Mucosa of descending colon (tissue), 3 donors: ENCODE measurements around the gene TMX4. TPM values are rescaled to one million over a fixed set of nuclear protein-coding genes. Genes with fewer than 3 reads are reported as not detected.

Experiments used
- ATAC-seq: fragments of 200-7000 bp; cut with Tn5 transposase; one replicate; pipeline ENCODE4 v1.9.1; 2020; ENCODE audit warnings: mild to moderate bottlenecking, moderate library complexity
- DNase-seq, 3 donors: peaks; one replicate each; pipeline ENCODE4 v3.0.0-alpha.2; 2020
- H3K36me3 ChIP-seq: fragments of 200-600 bp; one replicate; pipeline ENCODE4 v1.8.0; 2021; ENCODE audit warnings: low read depth, mild to moderate bottlenecking
- H3K4me1 ChIP-seq: fragments of 200-600 bp; one replicate; pipeline ENCODE4 v1.8.0; 2021; ENCODE audit warnings: low read depth, mild to moderate bottlenecking
- H3K4me3 ChIP-seq: fragments of 200-600 bp; one replicate; pipeline ENCODE4 v1.8.0; 2021; ENCODE audit warnings: mild to moderate bottlenecking
- H3K9me3 ChIP-seq: fragments of 200-600 bp; one replicate; pipeline ENCODE4 v1.8.0; 2021; ENCODE audit warnings: mild to moderate bottlenecking
- CTCF ChIP-seq: fragments of 200-600 bp; IDR thresholded peaks from one replicate; pipeline ENCODE4 v1.8.0; 2022; ENCODE audit warnings: antibody characterized with exemption, mild to moderate bottlenecking
- intact Hi-C, 2 donors: fragments of 100-400 bp; cut with DNase I in 1 of 2; cut with micrococcal nuclease in 1 of 2; formaldehyde crosslinking; loops; one replicate each; pipeline versions ENCODE4 v1.11.0 to v1.11.1; 2022; cut with DNase I, micrococcal nuclease
- total RNA-seq, 3 donors: library from RNA; stranded (reverse); fragmentation: NEBNext Ultra II Directional in 2 of 3; extraction: Animal tissue kit (Norgen Biotek cat#: 25700) in 2 of 3; gene quantifications; one replicate each; pipeline versions ENCODE4 v1.2.1 to v1.2.4, GENCODE V29; 2021 to 2023
- donor health status: DM: no; HTN: no; CAD: no; lungs with moderate emphysema.
- donor health status: DM: no; HTN: no; CAD: no.
- donor health status: DM: no; HTN: yes; CAD: no.

TMX4 gene
- total RNA-seq, 3 donors from 2014 or later = 20.4 to 91.6 (median 26.5) TPM

GRCh38 chr20:7940341-7940740 is 79.2 kb downstream of the TMX4 start, which contains the start of gene HAO1:
Gene HAO1, minus strand, starts transcription at chr20:7940458. Its CDS starts 36 bp downstream, at chr20:7940422.
- Histone ChIP-seq H3K9me3 (no peaks in the 10 kb centered on the region), H3K4me1 (no peaks in the 10 kb centered on the region), H3K4me3 (no peak within 1 kb of the TSS), H3K36me3 (no peaks in the 10 kb centered on the region)
- DNase-seq (no peak), ATAC-seq (no peak)
- intact Hi-C loops = no loop called here
- TF ChIP-seq CTCF = no peak

GRCh38 chr20:7939663-7940062 is 79.9 kb downstream of the TMX4 start:
- Histone ChIP-seq H3K4me1 (no peaks in the 10 kb centered on the region), H3K36me3 (no peaks in the 10 kb centered on the region), H3K9me3 (no peaks in the 10 kb centered on the region), H3K4me3 (no peak overlapping the region)
- intact Hi-C loops = no loop called here
- ATAC-seq = no peak
- no peak for TF ChIP-seq CTCF
- DNase-seq = no peak

- DNase-seq (no peak), ATAC-seq (no peak)
- no peak for TF ChIP-seq CTCF
- Histone ChIP-seq H3K9me3 (no peaks in the 10 kb centered on the region), H3K4me1 (no peaks in the 10 kb centered on the region), H3K4me3 (no peak overlapping the region), H3K36me3 (no peaks in the 10 kb centered on the region)
- intact Hi-C loops = no loop called here
Measured at GRCh38 chr20:7938058-7938457, 81.5 kb downstream of the TMX4 start.

GRCh38 chr20:7937328-7937727 is 82.2 kb downstream of the TMX4 start:
- H3K9me3 ChIP-seq = no peaks in the 10 kb centered on the region
- H3K36me3 ChIP-seq = no peaks in the 10 kb centered on the region
- no peak for DNase-seq
- no peak for ATAC-seq
- no peak overlapping the region for H3K4me3 ChIP-seq
- H3K4me1 ChIP-seq = no peaks in the 10 kb centered on the region
- TF ChIP-seq CTCF = no peak
- intact Hi-C loops = no loop called here

- DNase-seq (no peak), ATAC-seq (no peak)
- TF ChIP-seq CTCF = no peak
- H3K9me3 ChIP-seq = no peaks in the 10 kb centered on the region
- no peak overlapping the region for H3K4me3 ChIP-seq
- intact Hi-C loops = no loop called here
- no peaks in the 10 kb centered on the region for H3K36me3 ChIP-seq
- no peaks in the 10 kb centered on the region for H3K4me1 ChIP-seq
Measured at GRCh38 chr20:7935027-7935551, 84.5 kb downstream of the TMX4 start.

- no peaks in the 10 kb centered on the region for H3K4me1 ChIP-seq
- intact Hi-C loops = no loop called here
- no peaks in the 10 kb centered on the region for H3K36me3 ChIP-seq
- DNase-seq (no peak), ATAC-seq (no peak)
- no peak overlapping the region for H3K4me3 ChIP-seq
- TF ChIP-seq CTCF = no peak
- H3K9me3 ChIP-seq = no peaks in the 10 kb centered on the region
Measured at GRCh38 chr20:7933346-7933745, 86.2 kb downstream of the TMX4 start.
